Neural progenitor cell (in vitro differentiated cells): ENCODE data around the gene GOLGA3. TPM values are rescaled to one million over a fixed set of nuclear protein-coding genes. Genes with fewer than 3 reads are reported as not detected.

Experiments
- DNase-seq: peaks from one replicate; pipeline ENCODE4 v3.0.0-alpha.2; 2016; ENCODE audit warnings: low spot score
- H2AFZ ChIP-seq: fragments of 200-600 bp; sonication (generic); replicated peaks from 2 replicates; pipeline ENCODE4 v1.6.1; 2016; ENCODE audit warnings: antibody characterized with exemption
- H3F3A ChIP-seq: fragments of 200-600 bp; sonication (generic); 2 replicates; pipeline ENCODE4 v1.6.1; 2016; ENCODE audit warnings: antibody characterized with exemption, low read depth
- H3K27ac ChIP-seq: fragments of 200-600 bp; sonication (generic); 2 replicates; pipeline ENCODE4 v1.5.1; 2016; ENCODE audit warnings: mild to moderate bottlenecking
- H3K27me3 ChIP-seq: fragments of 200-600 bp; sonication (generic); 2 replicates; pipeline ENCODE4 v1.6.1; 2016; ENCODE audit warnings: mild to moderate bottlenecking, moderate library complexity
- H3K36me3 ChIP-seq: fragments of 200-600 bp; sonication (generic); 2 replicates; pipeline ENCODE4 v1.5.1; 2016
- H3K4me1 ChIP-seq: fragments of 200-600 bp; sonication (generic); 2 replicates; pipeline ENCODE4 v1.6.1; 2016; ENCODE audit warnings: mixed run types
- H3K4me2 ChIP-seq: fragments of 200-600 bp; sonication (generic); 2 replicates; pipeline ENCODE4 v1.6.1; 2016
- H3K4me3 ChIP-seq: fragments of 200-600 bp; sonication (generic); 2 replicates; pipeline ENCODE4 v1.5.1; 2016
- H3K79me2 ChIP-seq: fragments of 200-600 bp; sonication (generic); 2 replicates; pipeline ENCODE4 v1.6.1; 2016; ENCODE audit warnings: low read depth
- H3K9ac ChIP-seq: fragments of 200-600 bp; sonication (generic); 2 replicates; pipeline ENCODE4 v1.6.1; 2016
- H3K9me3 ChIP-seq: fragments of 200-600 bp; sonication (generic); 2 replicates; pipeline ENCODE4 v1.5.1; 2016; ENCODE audit warnings: low read depth
- H4K20me1 ChIP-seq: fragments of 200-600 bp; sonication (generic); 2 replicates; pipeline ENCODE4 v1.6.1; 2016; ENCODE audit warnings: low read depth
- H3K27ac Mint-ChIP-seq: 3 replicates; pipeline ENCODE4 v1.8.0; 2021; ENCODE audit warnings: mixed read lengths
- H3K27me3 Mint-ChIP-seq: 2 replicates; pipeline ENCODE4 v1.8.0; 2022; ENCODE audit warnings: low read depth, mild to moderate bottlenecking, inconsistent platforms, moderate library complexity, mixed read lengths; ENCODE audit not compliant: insufficient read depth
- H3K36me3 Mint-ChIP-seq: 3 replicates; pipeline ENCODE4 v1.8.0; 2021; ENCODE audit warnings: mixed read lengths
- H3K4me1 Mint-ChIP-seq: 3 replicates; pipeline ENCODE4 v1.8.0; 2021; ENCODE audit warnings: mixed read lengths
- H3K4me3 Mint-ChIP-seq: 3 replicates; pipeline ENCODE4 v1.8.0; 2021; ENCODE audit warnings: mild to moderate bottlenecking, moderate library complexity, mixed read lengths
- H3K9me3 Mint-ChIP-seq: 3 replicates; pipeline ENCODE4 v1.8.0; 2020; ENCODE audit warnings: mixed read lengths
- CTCF ChIP-seq: fragments of 200-600 bp; sonication (generic); IDR thresholded peaks from 2 replicates; pipeline ENCODE4 v1.5.1; 2017; ENCODE audit warnings: antibody characterized with exemption, mild to moderate bottlenecking
- EZH2 ChIP-seq: fragments of 200-600 bp; sonication (generic); IDR thresholded peaks from 2 replicates; pipeline ENCODE4 v1.6.1; 2017; ENCODE audit warnings: antibody characterized with exemption, mild to moderate bottlenecking, moderate library complexity
- EZH2phosphoT487 ChIP-seq: fragments of 200-600 bp; sonication (generic); IDR thresholded peaks from 2 replicates; pipeline ENCODE4 v1.6.1; 2017; ENCODE audit warnings: antibody characterized with exemption
- total RNA-seq: library from RNA; depleted of rRNA; stranded (reverse); fragments of >200 nt; gene quantifications from 2 replicates; pipeline ENCODE4 v1.2.3, GENCODE V29; 2015; ENCODE audit warnings: low replicate concordance

The GOLGA3 gene
- total RNA-seq, 1 donor from 2014 or later = 8.5 TPM

- H3K36me3 Mint-ChIP-seq = peaks cover 2% of the 10 kb centered on the region
- no peaks in the 10 kb centered on the region for H3K36me3 ChIP-seq
- no peak for DNase-seq
These were observed 11.0 kb upstream of the GOLGA3 start for GRCh38 chr12:132839558-132840235.

DNA sequence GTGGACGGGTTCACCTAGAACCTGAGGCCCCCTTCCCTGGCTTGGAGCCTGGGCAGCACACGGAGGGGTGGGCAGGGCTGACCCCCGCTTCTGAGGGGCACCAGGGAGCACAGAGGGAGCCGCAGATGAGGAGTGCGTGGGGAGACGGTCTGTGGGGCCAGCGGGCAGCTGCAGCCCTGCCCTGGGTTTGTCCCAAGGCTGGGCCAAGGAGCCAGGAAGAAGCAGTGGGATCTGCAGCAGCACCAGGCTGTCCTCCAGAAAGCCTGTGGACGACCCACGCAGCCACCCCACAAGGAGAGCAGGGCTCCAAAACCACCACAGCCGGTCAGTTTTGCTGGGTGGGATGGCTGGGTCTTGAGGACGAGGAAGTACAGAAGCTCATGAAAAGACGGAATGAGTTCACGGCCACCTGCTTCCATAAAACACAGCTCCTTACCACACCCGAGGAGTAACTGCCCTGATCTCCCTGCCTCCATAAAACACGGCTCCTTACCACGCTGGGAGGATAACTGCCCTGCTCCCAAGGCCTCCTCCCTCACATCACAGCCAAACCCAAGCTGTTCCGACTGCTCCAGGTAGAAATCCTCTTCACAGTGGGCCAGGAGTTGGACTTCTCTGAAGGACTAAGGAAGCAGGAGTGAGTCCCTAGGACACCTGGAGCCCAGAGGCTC is 9.9 kb upstream of the GOLGA3 start:
- no peak overlapping the region for H2AFZ ChIP-seq
- H3K9ac ChIP-seq = no peak overlapping the region
- H3K4me1 ChIP-seq = no peaks in the 10 kb centered on the region
- DNase-seq = no peak
- Mint-ChIP-seq H3K4me1 (peaks cover 3% of the 10 kb centered on the region), H3K4me3 (no peak overlapping the region), H3K27me3 (peaks cover 7% of the 10 kb centered on the region), H3K27ac (peak overlapping the region; percentile 43), H3K36me3 (peaks cover 4% of the 10 kb centered on the region), H3K9me3 (no peaks in the 10 kb centered on the region)
- H3K4me2 ChIP-seq = no peak overlapping the region
- H3F3A ChIP-seq = no peaks in the 10 kb centered on the region
- TF ChIP-seq EZH2phosphoT487 = no peak
- no peak for TF ChIP-seq EZH2
- TF ChIP-seq CTCF = no peak
- H3K9me3 ChIP-seq = no peaks in the 10 kb centered on the region
- H4K20me1 ChIP-seq = no peaks in the 10 kb centered on the region
- H3K4me3 ChIP-seq = no peak overlapping the region
- H3K79me2 ChIP-seq = no peaks in the 10 kb centered on the region
- no peaks in the 10 kb centered on the region for H3K36me3 ChIP-seq
- no peak overlapping the region for H3K27ac ChIP-seq
- H3K27me3 ChIP-seq = no peaks in the 10 kb centered on the region

More at GRCh38 chr12:132839558-132840235, 11.0 kb upstream of the GOLGA3 start:
- no peaks in the 10 kb centered on the region for H3K27me3 ChIP-seq
- Mint-ChIP-seq H3K4me3 (no peak overlapping the region), H3K9me3 (no peaks in the 10 kb centered on the region), H3K27me3 (peaks cover 4% of the 10 kb centered on the region), H3K27ac (no peak overlapping the region), H3K4me1 (peaks cover 3% of the 10 kb centered on the region)
- H3K79me2 ChIP-seq = no peaks in the 10 kb centered on the region
- H3K4me3 ChIP-seq = no peak overlapping the region
- TF ChIP-seq EZH2phosphoT487 = no peak
- TF ChIP-seq CTCF = no peak
- no peak for TF ChIP-seq EZH2
- no peak overlapping the region for H3K9ac ChIP-seq
- no peak overlapping the region for H2AFZ ChIP-seq
- H3K27ac ChIP-seq = no peak overlapping the region
- no peaks in the 10 kb centered on the region for H3F3A ChIP-seq
- H4K20me1 ChIP-seq = no peaks in the 10 kb centered on the region
- no peak overlapping the region for H3K4me2 ChIP-seq
- H3K9me3 ChIP-seq = no peaks in the 10 kb centered on the region
- no peaks in the 10 kb centered on the region for H3K4me1 ChIP-seq

- no peak overlapping the region for H3K27ac ChIP-seq
These were observed 9.2 kb upstream of the GOLGA3 start for GRCh38 chr12:132837693-132838409.

More at GRCh38 chr12:132837693-132838409, 9.2 kb upstream of the GOLGA3 start:
- Histone ChIP-seq H3K27me3 (no peaks in the 10 kb centered on the region), H3K79me2 (no peaks in the 10 kb centered on the region), H3K4me1 (no peaks in the 10 kb centered on the region), H2AFZ (no peak overlapping the region), H4K20me1 (no peaks in the 10 kb centered on the region), H3K36me3 (no peaks in the 10 kb centered on the region), H3K4me2 (no peak overlapping the region), H3K9ac (no peak overlapping the region), H3K4me3 (no peak overlapping the region), H3F3A (no peaks in the 10 kb centered on the region), H3K9me3 (no peaks in the 10 kb centered on the region)
- TF ChIP-seq EZH2phosphoT487 (no peak), EZH2 (no peak), CTCF (no peak)
- no peak overlapping the region for H3K4me3 Mint-ChIP-seq
- peaks cover 6% of the 10 kb centered on the region for H3K36me3 Mint-ChIP-seq
- peaks cover 4% of the 10 kb centered on the region for H3K4me1 Mint-ChIP-seq
- no peak overlapping the region for H3K27ac Mint-ChIP-seq
- no peak for DNase-seq
- H3K27me3 Mint-ChIP-seq = peaks cover 7% of the 10 kb centered on the region
- H3K9me3 Mint-ChIP-seq = no peaks in the 10 kb centered on the region
